Measurements from ENCODE around the gene PLK1.

The PLK1 gene

DNA sequence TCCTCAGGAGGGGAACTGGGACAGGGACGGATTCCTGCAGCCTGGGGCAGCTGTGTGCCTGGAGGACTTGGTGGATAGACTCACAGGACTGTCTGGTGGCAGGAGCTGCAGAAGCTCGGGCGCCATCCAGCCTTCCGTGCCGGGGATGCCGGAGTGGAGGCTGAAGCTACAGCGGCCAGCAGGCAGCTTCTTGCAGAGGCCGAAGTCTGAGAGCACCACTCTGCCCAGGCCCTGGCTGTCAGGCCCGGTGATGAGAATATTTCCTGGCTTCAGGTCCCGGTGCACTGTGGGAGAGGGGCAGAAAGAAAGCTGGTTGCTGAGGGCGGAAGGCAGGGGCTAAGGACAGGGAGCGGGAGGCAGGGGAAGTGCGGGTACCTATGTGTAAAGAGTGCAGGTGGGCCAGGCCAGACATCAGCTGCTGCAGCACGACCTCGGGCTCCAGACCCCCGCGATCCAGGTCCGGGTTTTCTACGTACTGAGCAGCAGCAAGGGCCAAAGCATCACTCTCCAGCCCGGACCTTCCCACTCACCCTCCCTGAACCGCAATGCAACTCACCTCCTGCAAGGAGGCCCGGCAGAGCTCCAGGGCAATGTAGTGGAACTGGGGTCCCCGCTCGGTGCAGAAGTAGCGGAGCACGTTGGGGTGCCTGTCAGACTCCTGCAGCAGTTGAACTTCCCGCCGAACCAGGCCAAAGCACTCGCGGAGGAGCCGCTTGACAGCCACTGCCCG, 16.1 kb downstream of the PLK1 start:
- Histone ChIP-seq H3K4me1 (ENCODE audit: control insufficient read depth, insufficient read depth, low read length, unreplicated experiment) (peaks cover 14% of the 10 kb centered on the region), H3K27me3 (ENCODE audit: insufficient read depth, low read length) (no peaks in the 10 kb centered on the region), H3K4me3 (ENCODE audit: low read depth, low read length) (no peak overlapping the region), H3K36me3 (ENCODE audit: insufficient read depth, low read length) (peaks cover 5% of the 10 kb centered on the region; the same call in 1 of the 2 replicates), H2AFZ (ENCODE audit: low read length, unreplicated experiment) (no peak overlapping the region), H3K79me2 (ENCODE audit: control insufficient read depth, insufficient read depth, low read length, unreplicated experiment) (no peaks in the 10 kb centered on the region), H3K27ac (ENCODE audit: low read depth, low read length) (no peak overlapping the region)

GRCh38 chr16:23695756-23696155, 17.1 kb downstream of the PLK1 start:
- Histone ChIP-seq H2AFZ (ENCODE audit: low read length, unreplicated experiment) (no peak overlapping the region), H3K4me1 (ENCODE audit: control insufficient read depth, insufficient read depth, low read length, unreplicated experiment) (peaks cover 14% of the 10 kb centered on the region), H3K79me2 (ENCODE audit: control insufficient read depth, insufficient read depth, low read length, unreplicated experiment) (no peaks in the 10 kb centered on the region), H3K36me3 (ENCODE audit: insufficient read depth, low read length) (no peaks in the 10 kb centered on the region), H3K4me3 (ENCODE audit: low read depth, low read length) (no peak overlapping the region), H3K27me3 (ENCODE audit: insufficient read depth, low read length) (no peaks in the 10 kb centered on the region), H3K27ac (ENCODE audit: low read depth, low read length) (no peak overlapping the region)

DNA sequence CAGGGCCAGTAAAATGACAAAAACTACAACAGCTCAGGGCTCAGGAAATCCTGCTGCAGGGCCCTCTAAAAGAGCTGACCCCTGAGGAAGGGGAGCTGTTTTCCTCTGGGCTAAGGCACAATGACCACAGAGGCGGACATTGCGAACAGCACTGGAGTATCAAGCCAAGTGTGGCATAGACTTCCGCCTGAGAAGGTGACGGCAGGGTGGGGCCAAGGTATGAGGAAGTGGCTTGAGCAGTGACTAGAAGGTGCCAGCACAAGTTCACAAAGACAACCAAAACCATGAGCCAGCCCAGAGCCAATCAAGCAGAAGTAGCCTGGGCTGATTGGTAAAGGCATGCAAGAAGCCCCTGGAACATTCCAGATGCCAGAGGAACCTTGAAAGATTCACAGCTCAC, 20.4 kb downstream of the PLK1 start:
- Histone ChIP-seq H2AFZ (ENCODE audit: low read length, unreplicated experiment) (no peak overlapping the region), H3K36me3 (ENCODE audit: insufficient read depth, low read length) (no peaks in the 10 kb centered on the region), H3K4me3 (ENCODE audit: low read depth, low read length) (no peak overlapping the region), H3K4me1 (ENCODE audit: control insufficient read depth, insufficient read depth, low read length, unreplicated experiment) (peaks cover 5% of the 10 kb centered on the region), H3K27ac (ENCODE audit: low read depth, low read length) (no peak overlapping the region), H3K27me3 (ENCODE audit: insufficient read depth, low read length) (peaks cover 22% of the 10 kb centered on the region), H3K79me2 (ENCODE audit: control insufficient read depth, insufficient read depth, low read length, unreplicated experiment) (no peaks in the 10 kb centered on the region)

DNA sequence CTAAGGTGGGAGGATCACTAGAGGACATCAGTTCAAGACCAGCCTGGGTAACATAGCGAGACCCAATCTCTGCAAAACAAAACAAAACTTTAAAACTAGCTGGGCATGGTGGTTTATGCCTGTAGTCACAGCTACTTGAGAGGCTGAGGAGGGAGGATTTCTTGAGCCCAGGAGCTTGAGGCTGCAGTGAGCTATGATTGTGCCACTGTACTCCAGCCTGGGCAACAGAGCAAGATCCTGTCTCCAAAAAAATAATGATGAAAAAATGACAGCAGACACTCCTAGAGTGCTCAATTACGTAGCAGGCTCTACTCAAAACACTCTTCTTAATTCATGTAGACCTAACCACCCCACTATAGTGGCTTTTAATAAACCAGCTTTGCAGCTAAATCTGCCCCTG, 21.4 kb downstream of the PLK1 start:
- no peak overlapping the region for H2AFZ ChIP-seq (ENCODE audit: low read length, unreplicated experiment)
- peaks cover 5% of the 10 kb centered on the region for H3K4me1 ChIP-seq (ENCODE audit: control insufficient read depth, insufficient read depth, low read length, unreplicated experiment)
- H3K27me3 ChIP-seq (ENCODE audit: insufficient read depth, low read length) = peaks cover 23% of the 10 kb centered on the region
- no peaks in the 10 kb centered on the region for H3K36me3 ChIP-seq (ENCODE audit: insufficient read depth, low read length)
- H3K79me2 ChIP-seq (ENCODE audit: control insufficient read depth, insufficient read depth, low read length, unreplicated experiment) = no peaks in the 10 kb centered on the region
- no peak overlapping the region for H3K27ac ChIP-seq (ENCODE audit: low read depth, low read length)
- H3K4me3 ChIP-seq (ENCODE audit: low read depth, low read length) = no peak overlapping the region

- H3K36me3 ChIP-seq (ENCODE audit: insufficient read depth, low read length) = no peaks in the 10 kb centered on the region
These were observed 21.8 kb downstream of the PLK1 start for GRCh38 chr16:23700509-23700908.

DNA sequence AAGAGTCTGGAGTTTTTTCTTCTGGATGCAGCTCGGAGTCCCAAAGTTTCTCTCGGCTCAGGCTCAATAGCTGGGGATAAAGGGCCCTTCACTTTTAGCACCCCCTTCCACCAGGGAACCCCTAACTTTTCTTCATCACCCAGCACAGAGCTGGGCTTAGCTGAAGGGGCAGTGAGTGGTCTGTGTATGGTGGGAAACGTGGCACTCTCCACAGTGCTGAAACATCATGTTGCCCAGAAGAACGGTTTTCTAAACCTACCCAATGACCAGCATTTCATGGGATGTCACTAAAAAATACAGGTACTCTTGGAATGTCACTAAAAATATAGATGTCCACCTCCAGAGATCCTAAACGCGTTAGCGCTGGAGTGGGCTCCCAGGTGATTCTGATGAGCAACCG, 22.4 kb downstream of the PLK1 start:
- Histone ChIP-seq H3K36me3 (ENCODE audit: insufficient read depth, low read length) (no peaks in the 10 kb centered on the region), H3K27me3 (ENCODE audit: insufficient read depth, low read length) (peaks cover 23% of the 10 kb centered on the region), H3K4me1 (ENCODE audit: control insufficient read depth, insufficient read depth, low read length, unreplicated experiment) (peaks cover 5% of the 10 kb centered on the region), H2AFZ (ENCODE audit: low read length, unreplicated experiment) (no peak overlapping the region), H3K4me3 (ENCODE audit: low read depth, low read length) (no peak overlapping the region), H3K79me2 (ENCODE audit: control insufficient read depth, insufficient read depth, low read length, unreplicated experiment) (no peaks in the 10 kb centered on the region), H3K27ac (ENCODE audit: low read depth, low read length) (no peak overlapping the region)

More at GRCh38 chr16:23700509-23700908, 21.8 kb downstream of the PLK1 start:
- Histone ChIP-seq H2AFZ (ENCODE audit: low read length, unreplicated experiment) (no peak overlapping the region), H3K4me1 (ENCODE audit: control insufficient read depth, insufficient read depth, low read length, unreplicated experiment) (peaks cover 5% of the 10 kb centered on the region), H3K27me3 (ENCODE audit: insufficient read depth, low read length) (peaks cover 23% of the 10 kb centered on the region), H3K27ac (ENCODE audit: low read depth, low read length) (no peak overlapping the region), H3K4me3 (ENCODE audit: low read depth, low read length) (no peak overlapping the region), H3K79me2 (ENCODE audit: control insufficient read depth, insufficient read depth, low read length, unreplicated experiment) (no peaks in the 10 kb centered on the region)

DNA sequence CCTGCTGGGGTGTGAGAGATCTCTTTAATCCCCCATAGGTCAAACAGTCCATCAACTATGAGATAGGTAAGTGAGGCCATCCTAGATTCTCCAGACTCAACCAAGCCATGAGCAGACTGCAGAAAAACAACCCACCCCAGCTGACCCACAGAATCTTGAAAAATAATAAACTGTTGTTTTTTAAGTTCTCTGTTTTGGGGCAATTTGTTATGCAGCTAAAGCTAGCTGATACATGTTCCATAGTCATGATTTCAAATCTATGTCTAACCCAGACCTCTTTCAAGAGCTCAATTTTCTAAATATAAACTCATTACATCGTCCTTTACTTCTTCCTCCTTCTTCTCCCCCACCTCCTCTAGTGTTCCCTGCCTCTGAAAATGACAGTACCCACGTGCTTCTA, 24.3 kb downstream of the PLK1 start:
- Histone ChIP-seq H3K4me3 (ENCODE audit: low read depth, low read length) (no peak overlapping the region), H3K4me1 (ENCODE audit: control insufficient read depth, insufficient read depth, low read length, unreplicated experiment) (peaks cover 5% of the 10 kb centered on the region), H2AFZ (ENCODE audit: low read length, unreplicated experiment) (no peak overlapping the region), H3K36me3 (ENCODE audit: insufficient read depth, low read length) (no peaks in the 10 kb centered on the region), H3K79me2 (ENCODE audit: control insufficient read depth, insufficient read depth, low read length, unreplicated experiment) (no peaks in the 10 kb centered on the region), H3K27ac (ENCODE audit: low read depth, low read length) (no peak overlapping the region), H3K27me3 (ENCODE audit: insufficient read depth, low read length) (peaks cover 23% of the 10 kb centered on the region)

DNA sequence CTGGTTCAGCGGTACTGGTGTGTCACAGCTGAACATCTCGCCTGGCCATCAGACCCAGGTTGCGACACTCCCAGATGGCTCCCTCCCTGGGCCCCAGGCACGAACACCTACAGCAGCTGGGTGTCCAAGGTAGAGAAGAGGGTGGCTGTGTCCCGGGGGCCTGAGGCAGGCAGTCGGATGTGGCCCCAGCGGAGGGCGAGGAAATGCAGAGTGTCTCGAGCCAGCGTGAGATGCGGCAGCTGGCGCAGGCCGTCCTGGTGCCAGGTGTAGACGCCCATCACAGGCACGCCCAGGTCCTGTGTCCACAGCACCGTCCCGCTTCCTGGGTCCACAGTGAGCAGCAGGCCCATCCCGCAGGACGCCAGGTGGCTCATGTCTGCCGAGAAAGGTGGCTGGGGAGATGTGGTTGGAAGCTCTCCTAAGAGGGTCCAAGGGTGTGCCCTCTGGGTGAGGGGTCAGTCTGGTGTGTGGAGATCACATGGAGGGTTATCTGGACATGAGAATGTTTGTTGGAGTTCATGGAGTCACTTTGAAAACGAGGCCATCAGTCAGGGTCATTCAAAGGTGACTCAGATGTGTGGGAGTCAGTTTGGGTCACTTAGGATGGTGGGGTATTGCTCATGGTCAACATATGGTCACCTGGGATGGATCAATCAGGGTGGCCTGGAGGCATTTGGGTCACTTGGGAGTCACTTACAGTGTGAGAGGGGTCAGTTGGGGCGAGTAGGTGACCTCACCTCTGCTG, 26.3 kb downstream of the PLK1 start:
- H3K4me1 ChIP-seq (ENCODE audit: control insufficient read depth, insufficient read depth, low read length, unreplicated experiment) = no peaks in the 10 kb centered on the region
- H3K27me3 ChIP-seq (ENCODE audit: insufficient read depth, low read length) = peaks cover 35% of the 10 kb centered on the region
- no peak overlapping the region for H3K27ac ChIP-seq (ENCODE audit: low read depth, low read length)
- no peaks in the 10 kb centered on the region for H3K79me2 ChIP-seq (ENCODE audit: control insufficient read depth, insufficient read depth, low read length, unreplicated experiment)
- H3K36me3 ChIP-seq (ENCODE audit: insufficient read depth, low read length) = no peaks in the 10 kb centered on the region
- no peak overlapping the region for H3K4me3 ChIP-seq (ENCODE audit: low read depth, low read length)
- no peak overlapping the region for H2AFZ ChIP-seq (ENCODE audit: low read length, unreplicated experiment)

DNA sequence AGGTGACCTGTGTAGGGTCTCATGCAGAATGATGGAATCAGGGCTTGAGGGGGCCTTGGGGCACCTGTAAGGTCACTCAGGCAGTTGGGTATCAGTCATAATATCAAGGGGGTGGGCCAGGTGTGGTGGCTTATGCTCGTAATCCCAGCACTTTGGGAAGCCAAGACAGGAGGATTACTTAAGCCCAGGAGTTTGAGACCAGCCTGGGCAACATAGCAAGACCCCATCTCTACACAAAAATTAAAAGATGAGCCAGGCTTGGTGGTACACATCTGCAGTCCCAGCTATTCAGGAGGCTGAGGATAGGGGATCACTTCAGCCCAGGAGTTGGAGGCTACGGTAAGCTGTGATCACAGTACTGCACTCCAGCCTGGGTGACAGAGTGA, 26.8 kb downstream of the PLK1 start:
- Histone ChIP-seq H3K27ac (ENCODE audit: low read depth, low read length) (no peak overlapping the region), H3K36me3 (ENCODE audit: insufficient read depth, low read length) (no peaks in the 10 kb centered on the region), H3K4me1 (ENCODE audit: control insufficient read depth, insufficient read depth, low read length, unreplicated experiment) (no peaks in the 10 kb centered on the region), H3K79me2 (ENCODE audit: control insufficient read depth, insufficient read depth, low read length, unreplicated experiment) (no peaks in the 10 kb centered on the region), H3K27me3 (ENCODE audit: insufficient read depth, low read length) (peaks cover 41% of the 10 kb centered on the region), H2AFZ (ENCODE audit: low read length, unreplicated experiment) (no peak overlapping the region), H3K4me3 (ENCODE audit: low read depth, low read length) (no peak overlapping the region)

DNA sequence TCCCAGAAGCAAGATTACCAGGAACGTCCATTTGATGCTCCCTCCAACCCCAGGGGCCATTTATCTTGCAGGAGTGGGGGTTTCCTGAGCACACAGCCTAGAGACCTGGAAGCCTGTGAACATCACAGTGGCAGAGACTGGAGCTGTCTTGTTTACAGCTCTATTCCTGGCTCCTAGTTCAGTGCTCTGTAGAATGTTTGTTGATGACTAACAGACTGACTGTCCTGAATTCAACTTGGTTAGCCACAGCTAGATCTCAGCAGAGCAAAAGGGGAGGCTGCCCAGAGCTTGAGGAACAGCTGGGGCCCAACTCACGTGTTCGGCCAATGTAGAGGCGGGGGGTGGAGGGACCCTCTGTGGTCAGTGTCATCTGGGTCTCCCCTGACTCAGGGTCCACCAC, 27.8 kb downstream of the PLK1 start:
- peaks cover 50% of the 10 kb centered on the region for H3K27me3 ChIP-seq (ENCODE audit: insufficient read depth, low read length)
- no peaks in the 10 kb centered on the region for H3K79me2 ChIP-seq (ENCODE audit: control insufficient read depth, insufficient read depth, low read length, unreplicated experiment)
- no peaks in the 10 kb centered on the region for H3K36me3 ChIP-seq (ENCODE audit: insufficient read depth, low read length)
- H3K27ac ChIP-seq (ENCODE audit: low read depth, low read length) = no peak overlapping the region
- H3K4me3 ChIP-seq (ENCODE audit: low read depth, low read length) = no peak overlapping the region
- no peaks in the 10 kb centered on the region for H3K4me1 ChIP-seq (ENCODE audit: control insufficient read depth, insufficient read depth, low read length, unreplicated experiment)
- no peak overlapping the region for H2AFZ ChIP-seq (ENCODE audit: low read length, unreplicated experiment)

- no peaks in the 10 kb centered on the region for H3K79me2 ChIP-seq (ENCODE audit: control insufficient read depth, insufficient read depth, low read length, unreplicated experiment)
- H3K36me3 ChIP-seq (ENCODE audit: insufficient read depth, low read length) = no peaks in the 10 kb centered on the region
- H3K4me1 ChIP-seq (ENCODE audit: control insufficient read depth, insufficient read depth, low read length, unreplicated experiment) = no peaks in the 10 kb centered on the region
- no peak overlapping the region for H3K4me3 ChIP-seq (ENCODE audit: low read depth, low read length)
- no peak overlapping the region for H2AFZ ChIP-seq (ENCODE audit: low read length, unreplicated experiment)
- H3K27ac ChIP-seq (ENCODE audit: low read depth, low read length) = no peak overlapping the region
- H3K27me3 ChIP-seq (ENCODE audit: insufficient read depth, low read length) = peaks cover 56% of the 10 kb centered on the region
These were observed 30.8 kb downstream of the PLK1 start for GRCh38 chr16:23709536-23709935.

Measured in ACC112 (cell line).